Measurements from ENCODE around the gene SCN9A. TPM values are rescaled to one million over a fixed set of nuclear protein-coding genes. Genes with fewer than 3 reads are reported as not detected.
"Not testable (repeated sequence)": the region's sequence is repeated elsewhere in the genome, so short reads cannot be mapped to it uniquely, and the experiment has no call there.

Gene SCN9A
- total RNA-seq, 1 experiment from 2014 or later, result 3.4 TPM

DNA sequence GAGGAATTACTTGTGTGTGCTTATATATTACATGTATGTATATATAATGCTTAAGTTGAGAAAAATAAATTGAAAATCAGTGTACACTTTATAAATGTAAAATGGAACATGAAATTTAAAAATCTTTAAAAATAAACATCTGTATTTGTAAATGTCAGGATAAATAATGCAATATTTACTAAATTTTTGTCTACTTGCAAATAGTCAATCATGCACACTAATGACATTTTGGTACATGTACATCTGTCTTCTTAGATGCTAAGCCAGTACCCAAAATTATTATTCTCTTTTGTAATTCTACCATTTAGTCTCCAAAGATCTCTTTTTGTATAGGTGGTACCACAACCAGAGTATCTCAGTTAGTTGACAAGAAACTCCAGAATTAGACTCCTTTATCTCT, 151.5 kb downstream of the SCN9A start:
- no peak overlapping the region for H3K27ac ChIP-seq
- H3K4me1 ChIP-seq (replicated peaks; ENCODE audit: insufficient read depth), result no peaks in the 10 kb centered on the region
- no peaks in the 10 kb centered on the region for H3K9me2 ChIP-seq (ENCODE audit: insufficient read depth)
- no peaks in the 10 kb centered on the region for H3K27me3 ChIP-seq (ENCODE audit: insufficient read depth, low read depth)
- no peak for DNase-seq
- CTCF ChIA-PET, result no interaction called here
- H3K4me3 ChIP-seq, result no peak overlapping the region
- no TSS peak for BruUV-seq (replicated peaks)
- H3F3A ChIP-seq (ENCODE audit: insufficient read depth, low read depth), result no peaks in the 10 kb centered on the region
- no peaks in the 10 kb centered on the region for H3K79me2 ChIP-seq (ENCODE audit: low read depth)
- no peak overlapping the region for H3K4me2 ChIP-seq
- intact Hi-C loops (cut with micrococcal nuclease; ENCODE audit: unreplicated experiment), result no loop called here
- H4K20me1 ChIP-seq (ENCODE audit: insufficient read depth), result no peaks in the 10 kb centered on the region
- POLR2A ChIA-PET (ENCODE audit: unreplicated experiment), result no interaction called here
- H3K9me3 ChIP-seq (ENCODE audit: insufficient read depth, low read depth), result no peaks in the 10 kb centered on the region
- no peaks in the 10 kb centered on the region for H3K36me3 ChIP-seq (ENCODE audit: low read depth)
- TF ChIP-seq EZH2 (IDR thresholded peaks at IDR 0.05; ENCODE audit: low read depth), result no peak
- TF ChIP-seq, protein P1, sequence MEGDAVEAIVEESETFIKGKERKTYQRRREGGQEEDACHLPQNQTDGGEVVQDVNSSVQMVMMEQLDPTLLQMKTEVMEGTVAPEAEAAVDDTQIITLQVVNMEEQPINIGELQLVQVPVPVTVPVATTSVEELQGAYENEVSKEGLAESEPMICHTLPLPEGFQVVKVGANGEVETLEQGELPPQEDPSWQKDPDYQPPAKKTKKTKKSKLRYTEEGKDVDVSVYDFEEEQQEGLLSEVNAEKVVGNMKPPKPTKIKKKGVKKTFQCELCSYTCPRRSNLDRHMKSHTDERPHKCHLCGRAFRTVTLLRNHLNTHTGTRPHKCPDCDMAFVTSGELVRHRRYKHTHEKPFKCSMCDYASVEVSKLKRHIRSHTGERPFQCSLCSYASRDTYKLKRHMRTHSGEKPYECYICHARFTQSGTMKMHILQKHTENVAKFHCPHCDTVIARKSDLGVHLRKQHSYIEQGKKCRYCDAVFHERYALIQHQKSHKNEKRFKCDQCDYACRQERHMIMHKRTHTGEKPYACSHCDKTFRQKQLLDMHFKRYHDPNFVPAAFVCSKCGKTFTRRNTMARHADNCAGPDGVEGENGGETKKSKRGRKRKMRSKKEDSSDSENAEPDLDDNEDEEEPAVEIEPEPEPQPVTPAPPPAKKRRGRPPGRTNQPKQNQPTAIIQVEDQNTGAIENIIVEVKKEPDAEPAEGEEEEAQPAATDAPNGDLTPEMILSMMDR (conservative IDR thresholded peaks at IDR 0.05), result no peak
- H2AFZ ChIP-seq, result no peak overlapping the region

DNA sequence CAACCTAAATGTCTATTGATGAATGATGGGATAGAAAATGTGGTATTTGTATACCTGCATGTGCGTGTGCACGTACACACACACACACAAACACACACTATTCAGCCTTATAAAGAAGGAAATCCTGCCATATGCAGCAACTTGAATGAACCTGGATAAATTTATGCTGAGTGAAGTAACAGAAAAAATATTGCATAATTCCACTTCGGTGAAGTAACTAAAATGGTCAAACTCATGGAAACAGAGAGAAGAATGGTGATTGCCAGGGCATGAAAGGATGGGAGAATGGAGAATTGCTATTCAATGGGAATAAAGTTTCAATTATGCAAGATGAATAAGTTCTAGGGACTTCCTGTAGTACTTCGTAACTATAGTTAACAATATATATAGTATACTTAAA, 152.4 kb downstream of the SCN9A start:
- Histone ChIP-seq H3F3A (ENCODE audit: insufficient read depth, low read depth) (no peaks in the 10 kb centered on the region), H2AFZ (no peak overlapping the region), H3K27ac (no peak overlapping the region), H3K79me2 (ENCODE audit: low read depth) (no peaks in the 10 kb centered on the region), H3K27me3 (ENCODE audit: insufficient read depth, low read depth) (no peaks in the 10 kb centered on the region), H4K20me1 (ENCODE audit: insufficient read depth) (no peaks in the 10 kb centered on the region), H3K9me3 (ENCODE audit: insufficient read depth, low read depth) (no peaks in the 10 kb centered on the region), H3K36me3 (ENCODE audit: low read depth) (no peaks in the 10 kb centered on the region), H3K4me1 (replicated peaks; ENCODE audit: insufficient read depth) (no peaks in the 10 kb centered on the region), H3K9me2 (ENCODE audit: insufficient read depth) (no peaks in the 10 kb centered on the region), H3K4me3 (no peak overlapping the region), H3K4me2 (no peak overlapping the region)
- BruUV-seq (replicated peaks), result no TSS peak
- CTCF ChIA-PET, result no interaction called here
- intact Hi-C loops (cut with micrococcal nuclease; ENCODE audit: unreplicated experiment), result no loop called here
- DNase-seq, result no peak
- POLR2A ChIA-PET (ENCODE audit: unreplicated experiment), result no interaction called here
- TF ChIP-seq, protein P1 (conservative IDR thresholded peaks at IDR 0.05), result no peak
- no peak for TF ChIP-seq EZH2 (IDR thresholded peaks at IDR 0.05; ENCODE audit: low read depth)

DNA sequence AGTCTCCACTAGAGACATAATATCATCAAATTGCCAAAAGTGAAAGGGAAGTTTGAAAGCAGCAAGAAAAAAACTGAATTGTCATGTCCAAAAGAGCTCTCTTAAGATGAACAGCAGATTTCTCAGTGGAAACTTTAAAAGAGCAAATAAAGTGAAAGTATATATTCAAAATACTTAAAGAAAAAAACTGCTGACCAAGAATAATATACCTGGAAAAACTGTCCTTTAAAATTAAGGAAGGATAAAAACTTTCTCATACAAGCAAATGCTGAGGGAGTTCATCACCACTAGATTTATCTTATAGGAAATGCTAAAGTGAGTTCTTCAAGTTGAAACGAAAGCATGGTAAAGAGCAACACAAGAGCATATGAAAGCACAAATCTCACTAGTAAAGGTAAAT, 164.7 kb downstream of the SCN9A start:
- no TSS peak for BruUV-seq (replicated peaks)
- Histone ChIP-seq H3K79me2 (ENCODE audit: low read depth) (no peaks in the 10 kb centered on the region), H3F3A (ENCODE audit: insufficient read depth, low read depth) (no peaks in the 10 kb centered on the region), H3K4me2 (no peak overlapping the region), H3K36me3 (ENCODE audit: low read depth) (no peaks in the 10 kb centered on the region), H3K4me1 (replicated peaks; ENCODE audit: insufficient read depth) (no peaks in the 10 kb centered on the region), H3K9me3 (ENCODE audit: insufficient read depth, low read depth) (no peaks in the 10 kb centered on the region), H2AFZ (no peak overlapping the region), H3K27me3 (ENCODE audit: insufficient read depth, low read depth) (no peaks in the 10 kb centered on the region), H4K20me1 (ENCODE audit: insufficient read depth) (no peaks in the 10 kb centered on the region), H3K4me3 (no peak overlapping the region), H3K9me2 (ENCODE audit: insufficient read depth) (no peaks in the 10 kb centered on the region), H3K27ac (no peak overlapping the region)
- no peak for DNase-seq
- ChIA-PET POLR2A (ENCODE audit: unreplicated experiment) (no interaction called here), CTCF (no interaction called here)
- intact Hi-C loops (cut with micrococcal nuclease; ENCODE audit: unreplicated experiment), result no loop called here
- TF ChIP-seq EZH2 (IDR thresholded peaks at IDR 0.05; ENCODE audit: low read depth), result no peak
- TF ChIP-seq, protein P1 (conservative IDR thresholded peaks at IDR 0.05), result no peak

DNA sequence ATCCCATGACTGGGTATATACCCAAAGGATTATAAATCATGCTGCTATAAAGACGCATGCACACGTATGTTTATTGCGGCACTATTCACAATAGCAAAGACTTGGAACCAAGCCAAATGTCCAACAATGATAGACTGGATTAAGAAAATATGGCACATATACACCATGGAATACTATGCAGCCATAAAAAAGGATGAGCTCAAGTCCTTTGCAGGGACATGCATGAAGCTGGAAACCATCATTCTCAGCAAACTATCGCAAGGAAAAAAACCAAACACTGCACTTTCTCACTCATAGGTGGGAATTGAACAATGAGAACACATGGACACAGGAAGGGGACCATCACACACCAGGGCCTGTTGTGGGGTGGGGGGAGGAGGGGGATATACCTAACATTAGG, 165.8 kb downstream of the SCN9A start:
- POLR2A ChIA-PET (ENCODE audit: unreplicated experiment); H3K36me3 ChIP-seq (ENCODE audit: low read depth); CTCF ChIA-PET; H3K27ac ChIP-seq; H2AFZ ChIP-seq; intact Hi-C loops (cut with micrococcal nuclease; ENCODE audit: unreplicated experiment); H3K9me2 ChIP-seq (ENCODE audit: insufficient read depth); BruUV-seq (replicated peaks); DNase-seq; H3K4me2 ChIP-seq; H3K9me3 ChIP-seq (ENCODE audit: insufficient read depth, low read depth); H4K20me1 ChIP-seq (ENCODE audit: insufficient read depth); H3K79me2 ChIP-seq (ENCODE audit: low read depth); H3K4me3 ChIP-seq; H3F3A ChIP-seq (ENCODE audit: insufficient read depth, low read depth); H3K27me3 ChIP-seq (ENCODE audit: insufficient read depth, low read depth); H3K4me1 ChIP-seq (replicated peaks; ENCODE audit: insufficient read depth): not testable (repeated sequence)

DNA sequence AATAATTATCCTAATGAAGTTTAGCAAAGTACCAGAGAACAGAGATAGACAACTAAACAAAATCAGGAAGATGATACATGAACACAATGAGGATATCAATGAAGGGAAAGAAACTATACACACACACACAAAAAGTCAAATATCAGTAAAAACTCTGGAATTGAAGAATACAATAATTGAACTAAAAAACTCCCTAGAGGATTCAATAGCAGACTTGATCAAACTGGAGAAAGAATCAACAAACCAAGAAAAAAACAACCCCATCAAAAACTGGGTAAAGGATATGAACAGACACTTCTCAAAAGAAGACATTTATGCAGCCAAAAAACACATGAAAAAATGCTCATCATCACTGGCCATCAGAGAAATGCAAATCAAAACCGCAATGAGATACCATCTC, 166.4 kb downstream of the SCN9A start:
- intact Hi-C loops (cut with micrococcal nuclease; ENCODE audit: unreplicated experiment); H3K4me1 ChIP-seq (replicated peaks; ENCODE audit: insufficient read depth); H4K20me1 ChIP-seq (ENCODE audit: insufficient read depth); H3K27me3 ChIP-seq (ENCODE audit: insufficient read depth, low read depth); CTCF ChIA-PET; H3K9me3 ChIP-seq (ENCODE audit: insufficient read depth, low read depth); H3K4me3 ChIP-seq; DNase-seq; H3K9me2 ChIP-seq (ENCODE audit: insufficient read depth); H2AFZ ChIP-seq; BruUV-seq (replicated peaks); H3K4me2 ChIP-seq; H3K36me3 ChIP-seq (ENCODE audit: low read depth); POLR2A ChIA-PET (ENCODE audit: unreplicated experiment); H3F3A ChIP-seq (ENCODE audit: insufficient read depth, low read depth); H3K79me2 ChIP-seq (ENCODE audit: low read depth); H3K27ac ChIP-seq: not testable (repeated sequence)

DNA sequence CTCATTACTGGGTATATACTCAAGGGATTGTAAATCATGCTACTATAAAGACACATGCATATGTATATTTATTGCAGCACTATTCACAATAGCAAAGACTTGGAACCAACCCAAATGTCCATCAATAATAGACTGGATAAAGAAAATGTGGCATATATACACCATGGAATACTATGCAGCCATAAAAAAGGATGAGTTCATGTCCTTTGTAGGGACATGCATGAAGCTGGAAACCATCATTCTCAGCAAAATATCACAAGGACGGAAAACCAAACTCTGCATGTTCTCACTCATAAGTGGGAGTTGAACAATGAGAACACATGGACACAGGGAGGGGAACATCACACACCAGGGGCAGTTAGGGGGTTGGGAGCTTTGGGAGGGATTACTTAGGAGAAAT, 169.6 kb downstream of the SCN9A start:
- H3K4me2 ChIP-seq; H3K4me3 ChIP-seq; H2AFZ ChIP-seq; H3K36me3 ChIP-seq (ENCODE audit: low read depth); H3F3A ChIP-seq (ENCODE audit: insufficient read depth, low read depth); H3K9me3 ChIP-seq (ENCODE audit: insufficient read depth, low read depth); BruUV-seq (replicated peaks); H3K27me3 ChIP-seq (ENCODE audit: insufficient read depth, low read depth); H3K9me2 ChIP-seq (ENCODE audit: insufficient read depth); DNase-seq; intact Hi-C loops (cut with micrococcal nuclease; ENCODE audit: unreplicated experiment); H3K4me1 ChIP-seq (replicated peaks; ENCODE audit: insufficient read depth); H3K27ac ChIP-seq; CTCF ChIA-PET; H3K79me2 ChIP-seq (ENCODE audit: low read depth); H4K20me1 ChIP-seq (ENCODE audit: insufficient read depth); POLR2A ChIA-PET (ENCODE audit: unreplicated experiment): not testable (repeated sequence)

Measured in PC-9 (cell line).